Fibroblast of lung (primary cell): ENCODE measurements around the gene PRPH.

Source experiments
- CTCF ChIP-seq, 2 donors: IDR thresholded peaks in 1 of 2; conservative IDR thresholded peaks in 1 of 2; 1 replicate in 1 of 2; 2 replicates in 1 of 2; pipeline ENCODE4 v1.5.1; 2011 to 2012; ENCODE audit warnings: low read length in 2 of 2, control low read depth in 1 of 2, inconsistent platforms in 1 of 2, low read depth in 1 of 2, mild to moderate bottlenecking in 1 of 2
- EZH2 ChIP-seq: IDR thresholded peaks from 2 replicates; pipeline ENCODE4 v1.5.1; 2012; ENCODE audit warnings: low read length, control low read depth, mild to moderate bottlenecking; ENCODE audit errors: missing control alignments

GRCh38 chr12:49295082-49295936, at the start of gene PRPH:
- no peak for TF ChIP-seq CTCF (conservative IDR thresholded peaks at IDR 0.05 in 1 of 2, IDR thresholded peaks at IDR 0.05 in 1 of 2; ENCODE audit: low read depth in 1 of 2, low read length in 2 of 2)
- TF ChIP-seq EZH2 = no peak
